ENCODE data around the gene ADAMTS20.

The ADAMTS20 gene

DNA sequence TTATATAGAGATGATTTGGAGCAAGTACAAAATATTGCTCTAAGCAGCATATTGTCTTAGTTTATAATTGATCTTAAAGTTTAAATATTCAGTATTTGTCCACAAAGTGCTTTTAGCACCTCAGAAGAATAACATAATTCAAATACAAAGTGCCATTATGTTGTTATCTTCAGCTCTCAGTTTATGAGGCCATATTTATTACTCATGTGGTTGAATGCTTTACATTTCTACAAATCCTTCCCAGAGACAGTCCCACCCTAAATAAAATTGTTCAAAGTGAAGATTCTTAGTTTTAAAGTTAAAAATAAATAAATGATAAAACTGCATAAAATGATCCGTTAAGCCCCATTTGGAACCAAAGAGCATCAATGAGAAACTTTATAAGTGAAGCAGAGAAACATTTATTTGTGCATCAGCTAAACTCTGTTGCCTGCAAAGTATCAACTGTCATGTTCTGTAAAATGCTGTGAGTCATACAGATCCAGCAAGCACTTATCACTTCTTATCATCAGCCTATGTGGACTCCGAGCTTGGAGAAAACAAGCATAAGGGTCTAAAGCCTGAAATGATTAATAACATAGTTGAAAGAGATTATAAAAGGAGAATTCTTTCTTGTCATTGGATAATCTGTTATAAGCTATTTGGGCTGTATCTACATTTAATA, 218.9 kb downstream of the ADAMTS20 start:
- Histone ChIP-seq H3K36me3 (ENCODE audit: control insufficient read depth, insufficient read depth, low read length, severe bottlenecking) (no peaks in the 10 kb centered on the region), H3K9ac (ENCODE audit: low read length) (no peak overlapping the region), H3K9me3 (ENCODE audit: control insufficient read depth, low read length) (no peaks in the 10 kb centered on the region), H3K27me3 (replicated peaks; ENCODE audit: control insufficient read depth, insufficient read depth, low read length) (no peaks in the 10 kb centered on the region), H3K4me1 (ENCODE audit: control insufficient read depth, insufficient read depth, low read length) (peaks cover 13% of the 10 kb centered on the region), H3K4me3 (ENCODE audit: low read length) (no peak overlapping the region)
- DNase-seq (ENCODE audit: low read depth) = peak; percentile 82

DNA sequence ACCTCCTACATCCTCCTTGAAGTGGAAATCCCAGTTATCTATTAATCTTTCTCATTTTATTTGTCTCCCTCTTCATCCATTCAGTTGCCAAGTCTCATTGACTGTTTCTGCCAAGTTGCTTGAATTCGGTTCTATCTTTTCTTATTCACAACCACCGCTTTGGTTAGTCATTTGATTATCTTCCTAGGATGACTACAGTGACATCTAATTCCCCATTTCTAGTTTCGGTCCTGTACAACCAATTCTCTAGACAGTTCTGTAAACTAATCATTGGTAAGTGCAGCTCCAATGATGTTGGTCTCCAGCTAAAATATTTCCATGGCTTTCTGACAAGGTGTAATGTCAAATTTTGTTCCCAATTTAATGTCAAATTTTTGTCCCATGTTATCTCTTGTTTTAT, 220.1 kb downstream of the ADAMTS20 start:
- H3K4me1 ChIP-seq (ENCODE audit: control insufficient read depth, insufficient read depth, low read length) = peaks cover 7% of the 10 kb centered on the region
- no peak overlapping the region for H3K9ac ChIP-seq (ENCODE audit: low read length)
- no peaks in the 10 kb centered on the region for H3K9me3 ChIP-seq (ENCODE audit: control insufficient read depth, low read length)
- H3K4me3 ChIP-seq (ENCODE audit: low read length) = no peak overlapping the region
- H3K36me3 ChIP-seq (ENCODE audit: control insufficient read depth, insufficient read depth, low read length, severe bottlenecking) = no peaks in the 10 kb centered on the region
- no peak for DNase-seq (ENCODE audit: low read depth)
- H3K27me3 ChIP-seq (replicated peaks; ENCODE audit: control insufficient read depth, insufficient read depth, low read length) = no peaks in the 10 kb centered on the region

- no peak for DNase-seq (ENCODE audit: low read depth)
- Histone ChIP-seq H3K27me3 (replicated peaks; ENCODE audit: control insufficient read depth, insufficient read depth, low read length) (no peaks in the 10 kb centered on the region), H3K4me3 (ENCODE audit: low read length) (no peak overlapping the region), H3K4me1 (ENCODE audit: control insufficient read depth, insufficient read depth, low read length) (peaks cover 7% of the 10 kb centered on the region), H3K36me3 (ENCODE audit: control insufficient read depth, insufficient read depth, low read length, severe bottlenecking) (no peaks in the 10 kb centered on the region), H3K9ac (ENCODE audit: low read length) (no peak overlapping the region), H3K9me3 (ENCODE audit: control insufficient read depth, low read length) (no peaks in the 10 kb centered on the region)
Observed at GRCh38 chr12:43329375-43329774, 222.6 kb downstream of the ADAMTS20 start.

DNA sequence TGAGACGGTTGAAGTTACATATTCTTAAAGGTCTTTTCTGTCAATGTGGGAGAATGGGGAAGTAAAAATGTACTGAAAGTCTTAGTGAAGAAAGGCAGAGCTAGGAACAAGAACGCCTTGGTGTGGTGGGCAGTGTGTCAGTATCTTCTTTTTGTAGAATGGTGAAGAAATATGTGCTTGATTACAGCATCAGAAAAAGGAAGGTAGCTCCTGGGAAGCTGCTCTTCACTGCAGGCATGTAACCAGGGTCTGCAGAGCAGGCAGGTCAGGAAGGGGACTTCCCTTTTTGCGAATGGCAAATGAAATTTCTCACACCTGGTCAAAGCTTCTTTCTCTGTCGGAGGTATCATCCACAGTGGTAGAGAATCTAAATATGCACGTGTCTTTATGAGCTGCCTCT, 226.2 kb downstream of the ADAMTS20 start:
- Histone ChIP-seq H3K4me3 (ENCODE audit: low read length) (no peak overlapping the region), H3K4me1 (ENCODE audit: control insufficient read depth, insufficient read depth, low read length) (no peaks in the 10 kb centered on the region), H3K36me3 (ENCODE audit: control insufficient read depth, insufficient read depth, low read length, severe bottlenecking) (no peaks in the 10 kb centered on the region), H3K9me3 (ENCODE audit: control insufficient read depth, low read length) (no peaks in the 10 kb centered on the region), H3K27me3 (replicated peaks; ENCODE audit: control insufficient read depth, insufficient read depth, low read length) (no peaks in the 10 kb centered on the region), H3K9ac (ENCODE audit: low read length) (no peak overlapping the region)
- DNase-seq (ENCODE audit: low read depth) = no peak

DNA sequence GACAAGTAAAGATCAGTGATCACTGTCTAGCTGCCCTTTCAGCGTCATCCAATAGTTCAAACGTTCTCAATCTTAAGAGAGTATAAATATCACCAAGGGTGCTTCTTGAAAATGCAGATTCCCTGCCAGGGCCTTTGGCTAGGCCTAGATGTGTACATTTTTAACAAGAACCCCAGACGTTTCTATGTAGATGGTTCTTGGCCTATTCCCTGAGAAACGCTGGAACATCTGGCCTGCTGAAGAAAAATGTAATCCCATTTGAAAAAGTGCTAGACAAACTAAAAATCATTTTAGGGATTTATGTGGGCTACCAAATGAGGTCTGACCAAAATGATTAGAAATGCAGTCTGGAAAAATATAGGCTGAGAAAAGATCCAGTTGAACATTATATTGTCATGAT, 231.7 kb downstream of the ADAMTS20 start:
- Histone ChIP-seq H3K27me3 (replicated peaks; ENCODE audit: control insufficient read depth, insufficient read depth, low read length) (no peaks in the 10 kb centered on the region), H3K4me1 (ENCODE audit: control insufficient read depth, insufficient read depth, low read length) (no peaks in the 10 kb centered on the region), H3K4me3 (ENCODE audit: low read length) (no peak overlapping the region), H3K9ac (ENCODE audit: low read length) (no peak overlapping the region), H3K36me3 (ENCODE audit: control insufficient read depth, insufficient read depth, low read length, severe bottlenecking) (no peaks in the 10 kb centered on the region), H3K9me3 (ENCODE audit: control insufficient read depth, low read length) (no peaks in the 10 kb centered on the region)
- DNase-seq (ENCODE audit: low read depth) = no peak

DNA sequence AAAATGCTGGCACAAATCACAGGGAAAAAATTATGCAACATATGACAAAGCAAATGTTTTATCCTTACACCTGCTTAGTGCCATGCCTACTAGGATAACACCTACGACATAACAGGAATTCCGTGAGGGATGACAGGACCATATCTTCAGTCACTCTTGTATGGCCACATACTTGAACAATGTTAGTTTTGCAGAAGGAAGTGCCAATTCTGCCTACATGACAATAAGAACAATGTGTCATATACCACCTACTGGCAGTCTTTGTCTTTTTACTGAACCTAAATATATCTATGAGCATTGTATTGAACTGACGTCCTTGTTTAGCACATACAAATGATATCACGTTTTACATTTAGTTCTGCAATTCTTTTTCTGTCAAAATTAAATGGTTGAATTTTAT, 234.0 kb downstream of the ADAMTS20 start:
- no peak for DNase-seq (ENCODE audit: low read depth)
- Histone ChIP-seq H3K27me3 (replicated peaks; ENCODE audit: control insufficient read depth, insufficient read depth, low read length) (no peaks in the 10 kb centered on the region), H3K4me3 (ENCODE audit: low read length) (no peak overlapping the region), H3K4me1 (ENCODE audit: control insufficient read depth, insufficient read depth, low read length) (no peaks in the 10 kb centered on the region), H3K36me3 (ENCODE audit: control insufficient read depth, insufficient read depth, low read length, severe bottlenecking) (no peaks in the 10 kb centered on the region), H3K9me3 (ENCODE audit: control insufficient read depth, low read length) (no peaks in the 10 kb centered on the region), H3K9ac (ENCODE audit: low read length) (no peak overlapping the region)

DNA sequence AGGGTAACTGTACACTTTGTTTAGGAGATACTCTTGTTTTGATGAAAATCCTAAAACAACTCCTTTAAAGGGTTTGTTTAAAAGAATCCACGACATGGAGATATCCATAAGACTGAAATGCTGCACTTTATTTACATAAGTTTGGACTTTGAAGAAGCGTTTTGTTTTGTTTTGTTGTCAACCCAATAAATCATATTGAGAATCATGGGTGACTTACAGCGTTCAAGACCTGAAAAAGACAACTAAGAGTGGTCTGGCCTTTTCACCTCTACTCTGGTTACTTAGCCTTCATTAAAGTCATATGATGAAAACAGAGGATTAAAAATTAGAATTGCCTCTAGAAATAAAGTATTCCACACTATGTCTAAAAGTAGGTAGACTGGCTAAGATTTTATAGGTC, 234.8 kb downstream of the ADAMTS20 start:
- Histone ChIP-seq H3K9me3 (ENCODE audit: control insufficient read depth, low read length) (no peaks in the 10 kb centered on the region), H3K36me3 (ENCODE audit: control insufficient read depth, insufficient read depth, low read length, severe bottlenecking) (no peaks in the 10 kb centered on the region), H3K4me1 (ENCODE audit: control insufficient read depth, insufficient read depth, low read length) (no peaks in the 10 kb centered on the region), H3K9ac (ENCODE audit: low read length) (no peak overlapping the region), H3K4me3 (ENCODE audit: low read length) (no peak overlapping the region), H3K27me3 (replicated peaks; ENCODE audit: control insufficient read depth, insufficient read depth, low read length) (no peaks in the 10 kb centered on the region)
- DNase-seq (ENCODE audit: low read depth) = no peak

DNA sequence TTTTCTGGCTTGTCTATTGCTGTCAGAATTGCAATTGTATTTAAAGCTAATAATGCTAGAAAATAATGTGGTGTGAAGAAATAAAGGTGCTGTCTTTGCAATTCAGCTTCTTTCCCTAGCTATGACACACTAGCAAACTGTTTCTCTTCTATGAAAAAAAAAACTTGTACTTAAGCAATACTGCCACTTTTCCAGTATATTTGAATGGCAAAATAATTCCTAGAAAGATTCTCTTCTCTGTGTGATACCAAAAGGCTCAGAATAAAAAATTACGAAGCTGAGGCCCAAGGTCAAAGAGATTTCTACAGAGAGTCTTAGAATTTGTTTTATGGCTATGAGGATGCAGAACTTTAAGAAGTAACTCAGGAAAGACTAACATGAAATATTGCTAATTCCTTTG, 235.5 kb downstream of the ADAMTS20 start:
- Histone ChIP-seq H3K4me3 (ENCODE audit: low read length) (no peak overlapping the region), H3K9ac (ENCODE audit: low read length) (no peak overlapping the region), H3K36me3 (ENCODE audit: control insufficient read depth, insufficient read depth, low read length, severe bottlenecking) (no peaks in the 10 kb centered on the region), H3K4me1 (ENCODE audit: control insufficient read depth, insufficient read depth, low read length) (no peaks in the 10 kb centered on the region), H3K9me3 (ENCODE audit: control insufficient read depth, low read length) (no peaks in the 10 kb centered on the region), H3K27me3 (replicated peaks; ENCODE audit: control insufficient read depth, insufficient read depth, low read length) (no peaks in the 10 kb centered on the region)
- peak; percentile 68 for DNase-seq (ENCODE audit: low read depth)

DNA sequence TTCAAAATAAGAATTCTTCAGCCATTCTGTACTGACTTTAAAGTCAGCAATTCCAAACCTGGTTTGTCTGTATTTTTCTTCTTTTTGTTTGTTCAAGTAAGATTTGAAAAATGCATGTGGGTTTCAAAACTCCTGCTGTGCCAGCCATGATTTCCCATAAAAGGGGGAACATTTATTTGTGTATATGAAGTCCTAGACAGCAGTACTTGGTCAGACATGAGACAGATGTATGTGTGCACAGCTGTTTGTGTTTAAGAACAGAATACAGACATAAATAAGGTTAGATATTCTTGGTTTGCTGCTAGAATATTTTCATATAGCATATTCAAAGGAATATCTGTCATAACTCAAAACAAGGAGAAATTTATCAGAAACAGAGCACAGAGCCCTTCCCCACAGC, 236.0 kb downstream of the ADAMTS20 start:
- no peak overlapping the region for H3K4me3 ChIP-seq (ENCODE audit: low read length)
- H3K9ac ChIP-seq (ENCODE audit: low read length) = no peak overlapping the region
- no peaks in the 10 kb centered on the region for H3K4me1 ChIP-seq (ENCODE audit: control insufficient read depth, insufficient read depth, low read length)
- no peaks in the 10 kb centered on the region for H3K9me3 ChIP-seq (ENCODE audit: control insufficient read depth, low read length)
- no peaks in the 10 kb centered on the region for H3K27me3 ChIP-seq (replicated peaks; ENCODE audit: control insufficient read depth, insufficient read depth, low read length)
- no peaks in the 10 kb centered on the region for H3K36me3 ChIP-seq (ENCODE audit: control insufficient read depth, insufficient read depth, low read length, severe bottlenecking)
- DNase-seq (ENCODE audit: low read depth) = peak; percentile 86

DNA sequence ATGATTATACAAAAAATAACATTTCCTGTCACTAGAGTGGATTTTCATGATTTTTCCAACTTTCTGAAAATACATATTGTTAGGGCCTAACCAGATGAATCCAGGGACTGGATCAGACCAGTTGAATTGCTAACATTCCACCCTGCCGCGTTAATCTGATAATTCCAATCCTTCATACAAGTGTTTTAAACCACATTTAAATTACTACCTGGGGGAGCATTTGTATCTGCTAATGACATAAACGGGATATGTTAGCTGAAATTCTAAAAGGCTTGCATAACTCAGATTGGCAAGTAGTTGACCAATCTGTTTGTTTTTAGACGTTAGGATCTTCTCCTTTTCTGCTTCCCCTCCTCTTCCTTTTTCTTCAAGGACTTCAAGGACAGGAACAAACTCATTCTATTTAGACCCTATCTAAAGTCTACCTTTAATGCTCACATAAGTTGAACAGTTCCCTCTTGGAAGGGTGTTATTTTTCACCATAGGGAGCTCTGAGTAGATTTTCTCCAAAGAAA, 239.0 kb downstream of the ADAMTS20 start:
- no peaks in the 10 kb centered on the region for H3K27me3 ChIP-seq (replicated peaks; ENCODE audit: control insufficient read depth, insufficient read depth, low read length)

DNA sequence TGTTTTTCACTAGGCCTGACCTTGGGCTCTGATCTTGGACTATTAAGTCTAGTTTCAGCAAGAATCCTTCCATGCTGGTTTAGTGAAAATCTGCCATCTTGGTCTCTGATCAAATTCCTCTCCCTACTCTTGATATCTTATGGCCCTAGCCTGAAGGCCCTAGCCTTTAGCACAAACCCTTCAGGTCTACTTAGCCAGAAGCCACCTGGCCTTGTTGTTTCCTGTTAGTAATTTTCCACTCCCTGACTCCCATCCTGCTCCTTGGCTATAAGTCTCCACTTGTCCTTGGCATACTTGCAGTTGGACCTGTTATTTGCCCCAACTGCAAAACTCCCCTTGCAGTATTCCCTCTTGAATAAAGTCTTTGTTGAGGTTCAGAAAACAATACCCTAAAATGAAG, 241.4 kb downstream of the ADAMTS20 start:
- Histone ChIP-seq H3K4me3 (ENCODE audit: low read length) (no peak overlapping the region), H3K9me3 (ENCODE audit: control insufficient read depth, low read length) (no peaks in the 10 kb centered on the region), H3K36me3 (ENCODE audit: control insufficient read depth, insufficient read depth, low read length, severe bottlenecking) (no peaks in the 10 kb centered on the region), H3K27me3 (replicated peaks; ENCODE audit: control insufficient read depth, insufficient read depth, low read length) (no peaks in the 10 kb centered on the region), H3K9ac (ENCODE audit: low read length) (no peak overlapping the region), H3K4me1 (ENCODE audit: control insufficient read depth, insufficient read depth, low read length) (peaks cover 18% of the 10 kb centered on the region)
- no peak for DNase-seq (ENCODE audit: low read depth)

More for the DNA sequence above, 239.0 kb downstream of the ADAMTS20 start:
- Histone ChIP-seq H3K36me3 (ENCODE audit: control insufficient read depth, insufficient read depth, low read length, severe bottlenecking) (no peaks in the 10 kb centered on the region), H3K9me3 (ENCODE audit: control insufficient read depth, low read length) (no peaks in the 10 kb centered on the region), H3K4me1 (ENCODE audit: control insufficient read depth, insufficient read depth, low read length) (no peaks in the 10 kb centered on the region), H3K9ac (ENCODE audit: low read length) (no peak overlapping the region), H3K4me3 (ENCODE audit: low read length) (no peak overlapping the region)
- DNase-seq (ENCODE audit: low read depth) = no peak

DNA sequence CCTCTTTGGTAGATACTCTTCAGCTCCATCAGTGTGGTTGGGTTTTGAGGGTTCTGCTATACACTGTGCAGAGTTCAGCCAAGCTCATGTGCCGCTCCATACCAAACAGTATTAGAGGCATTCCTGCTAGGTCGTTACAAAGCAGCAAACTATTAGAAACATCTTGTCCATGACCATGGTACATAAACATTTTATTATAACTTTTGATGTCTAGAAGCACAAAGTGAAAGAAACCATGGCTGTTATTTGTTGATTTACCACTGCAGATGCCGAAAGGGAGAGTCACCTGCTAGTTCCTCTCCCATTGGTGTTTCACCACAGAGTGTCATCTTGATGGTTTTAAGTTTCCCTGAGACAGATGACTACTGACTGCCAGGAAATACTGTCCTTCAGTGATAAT, 242.0 kb downstream of the ADAMTS20 start:
- Histone ChIP-seq H3K27me3 (replicated peaks; ENCODE audit: control insufficient read depth, insufficient read depth, low read length) (no peaks in the 10 kb centered on the region), H3K4me3 (ENCODE audit: low read length) (no peak overlapping the region), H3K9me3 (ENCODE audit: control insufficient read depth, low read length) (no peaks in the 10 kb centered on the region), H3K36me3 (ENCODE audit: control insufficient read depth, insufficient read depth, low read length, severe bottlenecking) (no peaks in the 10 kb centered on the region), H3K9ac (ENCODE audit: low read length) (no peak overlapping the region), H3K4me1 (ENCODE audit: control insufficient read depth, insufficient read depth, low read length) (peaks cover 19% of the 10 kb centered on the region)
- DNase-seq (ENCODE audit: low read depth) = peak; percentile 69

Data from adipocyte (in vitro differentiated cells).